ENCODE measurements around the gene SCNN1A.
"Not testable (repeated sequence)": the region's sequence is repeated elsewhere in the genome, so short reads cannot be mapped to it uniquely, and the experiment has no call there.

Gene SCNN1A

GRCh38 chr12:6351622-6352021, 23.7 kb downstream of the SCNN1A start:
- in situ Hi-C loops (cut with HindIII; ENCODE audit: low sequenced_read_pairs) = no loop called here

GRCh38 chr12:6347367-6348338, 27.7 kb downstream of the SCNN1A start:
- in situ Hi-C loops (cut with HindIII; ENCODE audit: low sequenced_read_pairs) = no loop called here

GRCh38 chr12:6346942-6347341, 28.4 kb downstream of the SCNN1A start:
- in situ Hi-C loops (cut with HindIII; ENCODE audit: low sequenced_read_pairs) = no loop called here

GRCh38 chr12:6346235-6346832, 29.0 kb downstream of the SCNN1A start:
- in situ Hi-C loops (cut with HindIII; ENCODE audit: low sequenced_read_pairs) = no loop called here

- in situ Hi-C loops (cut with HindIII; ENCODE audit: low sequenced_read_pairs) = no loop called here
Observed at GRCh38 chr12:6345319-6346091, 29.9 kb downstream of the SCNN1A start.

GRCh38 chr12:6344101-6344660, 31.2 kb downstream of the SCNN1A start:
- in situ Hi-C loops (cut with HindIII; ENCODE audit: low sequenced_read_pairs) = not testable (repeated sequence)

- in situ Hi-C loops (cut with HindIII; ENCODE audit: low sequenced_read_pairs) = no loop called here
Observed at GRCh38 chr12:6343518-6343917, 31.8 kb downstream of the SCNN1A start.

GRCh38 chr12:6342140-6342889, 33.0 kb downstream of the SCNN1A start:
- in situ Hi-C loops (cut with HindIII; ENCODE audit: low sequenced_read_pairs) = no loop called here

- in situ Hi-C loops (cut with HindIII; ENCODE audit: low sequenced_read_pairs) = no loop called here
Observed at GRCh38 chr12:6341417-6342139, 33.8 kb downstream of the SCNN1A start, which contains the start of gene TNFRSF1A. Gene TNFRSF1A (minus strand): TSS chr12:6342076. CDS start chr12:6341814, 262 bp downstream.

GRCh38 chr12:6340745-6341416, 34.5 kb downstream of the SCNN1A start:
- in situ Hi-C loops (cut with HindIII; ENCODE audit: low sequenced_read_pairs) = no loop called here

- in situ Hi-C loops (cut with HindIII; ENCODE audit: low sequenced_read_pairs) = no loop called here
Observed at GRCh38 chr12:6340032-6340638, 35.2 kb downstream of the SCNN1A start.

- in situ Hi-C loops (cut with HindIII; ENCODE audit: low sequenced_read_pairs) = no loop called here
Observed at GRCh38 chr12:6338955-6339354, 36.4 kb downstream of the SCNN1A start.

GRCh38 chr12:6338536-6338935, 36.8 kb downstream of the SCNN1A start:
- in situ Hi-C loops (cut with HindIII; ENCODE audit: low sequenced_read_pairs) = not testable (repeated sequence)

- in situ Hi-C loops (cut with HindIII; ENCODE audit: low sequenced_read_pairs) = no loop called here
Observed at GRCh38 chr12:6337958-6338433, 37.4 kb downstream of the SCNN1A start.

GRCh38 chr12:6336889-6337853, 38.2 kb downstream of the SCNN1A start:
- in situ Hi-C loops (cut with HindIII; ENCODE audit: low sequenced_read_pairs) = no loop called here

GRCh38 chr12:6336079-6336888, 39.1 kb downstream of the SCNN1A start:
- in situ Hi-C loops (cut with HindIII; ENCODE audit: low sequenced_read_pairs) = no loop called here

All from DLD1 (cell line).